ENCODE data around the gene SHANK1.
"Not testable (repeated sequence)": the region's sequence is repeated elsewhere in the genome, so short reads cannot be mapped to it uniquely, and the experiment has no call there.

The SHANK1 gene

GRCh38 chr19:50633973-50634372 is 85.6 kb downstream of the SHANK1 start:
- no peak for DNase-seq (ENCODE audit: low spot score)

GRCh38 chr19:50633359-50633758 is 86.2 kb downstream of the SHANK1 start:
- no peak for DNase-seq (ENCODE audit: low spot score)

- no peak for DNase-seq (ENCODE audit: low spot score)
Measured at GRCh38 chr19:50632151-50632835, 87.3 kb downstream of the SHANK1 start.

- no peak for DNase-seq (ENCODE audit: low spot score)
Measured at GRCh38 chr19:50629801-50630200, 89.8 kb downstream of the SHANK1 start.

GRCh38 chr19:50629194-50629593 is 90.4 kb downstream of the SHANK1 start:
- no peak for DNase-seq (ENCODE audit: low spot score)

- DNase-seq (ENCODE audit: low spot score): no peak
Measured at GRCh38 chr19:50628551-50628950, 91.1 kb downstream of the SHANK1 start.

- DNase-seq (ENCODE audit: low spot score): no peak
Measured at GRCh38 chr19:50628146-50628545, 91.5 kb downstream of the SHANK1 start.

- peak; percentile 14 for DNase-seq (ENCODE audit: low spot score)
Measured at GRCh38 chr19:50626795-50627194, 92.8 kb downstream of the SHANK1 start.

GRCh38 chr19:50626011-50626410 is 93.6 kb downstream of the SHANK1 start:
- no peak for DNase-seq (ENCODE audit: low spot score)

GRCh38 chr19:50624949-50625600 is 94.5 kb downstream of the SHANK1 start:
- DNase-seq (ENCODE audit: low spot score): no peak

- not testable (repeated sequence) for DNase-seq (ENCODE audit: low spot score)
Measured at GRCh38 chr19:50620394-50620906, 99.2 kb downstream of the SHANK1 start.

- DNase-seq (ENCODE audit: low spot score): not testable (repeated sequence)
Measured at GRCh38 chr19:50619184-50619583, 100.4 kb downstream of the SHANK1 start.

GRCh38 chr19:50618379-50618778 is 101.2 kb downstream of the SHANK1 start:
- not testable (repeated sequence) for DNase-seq (ENCODE audit: low spot score)

- DNase-seq (ENCODE audit: low spot score): not testable (repeated sequence)
Measured at GRCh38 chr19:50612504-50613404, 106.8 kb downstream of the SHANK1 start.
